Mucosa of rectum (tissue), 2 donors: ENCODE measurements around the gene HIVEP3.
"Not testable (repeated sequence)": the region's sequence is repeated elsewhere in the genome, so short reads cannot be mapped to it uniquely, and the experiment has no call there.

ENCODE experiments used
- H3K27ac ChIP-seq, 2 donors: one replicate each; pipeline ENCODE4 v1.7.0; 2013; ENCODE audit warnings: inconsistent platforms in 2 of 2, low read depth in 2 of 2, low read length in 2 of 2
- H3K27me3 ChIP-seq, 2 donors: one replicate each; pipeline ENCODE4 v1.7.0; 2013; ENCODE audit warnings: low read length in 2 of 2; ENCODE audit not compliant: control insufficient read depth in 2 of 2, insufficient read depth in 2 of 2
- H3K36me3 ChIP-seq, 2 donors: one replicate each; pipeline ENCODE4 v1.7.0; 2013; ENCODE audit warnings: low read length in 2 of 2; ENCODE audit not compliant: control insufficient read depth in 2 of 2, insufficient read depth in 2 of 2
- H3K4me1 ChIP-seq, 2 donors: one replicate each; pipeline ENCODE4 v1.7.0; 2013; ENCODE audit warnings: low read length in 2 of 2, mild to moderate bottlenecking in 1 of 2; ENCODE audit not compliant: control insufficient read depth in 2 of 2, insufficient read depth in 2 of 2
- H3K4me3 ChIP-seq, 2 donors: one replicate each; pipeline ENCODE4 v1.7.0; 2013; ENCODE audit warnings: low read length in 2 of 2
- H3K9ac ChIP-seq, 2 donors: one replicate each; pipeline ENCODE4 v1.7.0; 2013; ENCODE audit warnings: low read length in 2 of 2, low read depth in 1 of 2, mild to moderate bottlenecking in 1 of 2
- H3K9me3 ChIP-seq, 2 donors: one replicate each; pipeline ENCODE4 v1.7.0; 2013; ENCODE audit warnings: low read length in 2 of 2; ENCODE audit not compliant: control insufficient read depth in 2 of 2
- donor health status: healthy.
- donor health status: Normal muscosa, but diverticular disease.

The HIVEP3 gene

DNA sequence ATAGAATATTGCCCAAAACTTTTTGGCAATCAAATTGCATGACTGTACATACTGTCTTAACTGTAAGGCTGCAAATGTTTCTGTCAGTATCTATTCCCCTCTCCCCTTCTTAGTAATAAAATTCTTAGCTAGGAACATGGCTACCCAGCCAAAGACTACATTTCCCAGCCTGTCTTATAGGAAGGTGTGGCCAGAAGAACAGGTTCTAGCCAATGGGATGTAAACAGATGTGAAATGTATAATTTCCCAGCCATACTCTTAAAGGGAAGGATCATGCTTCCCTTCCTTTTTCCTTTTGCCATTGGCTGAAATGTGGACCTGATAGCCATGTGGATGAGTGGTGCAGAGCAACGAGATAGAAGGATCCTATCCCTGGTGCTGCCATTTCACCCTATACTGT lies 7.0 kb upstream of the HIVEP3 start:
- Histone ChIP-seq H3K4me3 (no peak overlapping the region), H3K36me3 (no peaks in the 10 kb centered on the region), H3K9ac (no peak overlapping the region), H3K27ac (no peak overlapping the region), H3K9me3 (no peaks in the 10 kb centered on the region), H3K4me1 (no peaks in the 10 kb centered on the region), H3K27me3 (no peaks in the 10 kb centered on the region)

- Histone ChIP-seq H3K27me3 (no peaks in the 10 kb centered on the region), H3K4me3 (no peak overlapping the region), H3K4me1 (no peaks in the 10 kb centered on the region), H3K36me3 (no peaks in the 10 kb centered on the region), H3K27ac (no peak overlapping the region), H3K9ac (no peak overlapping the region), H3K9me3 (no peaks in the 10 kb centered on the region)
These were observed 6.2 kb upstream of the HIVEP3 start for GRCh38 chr1:41924911-41925310.

- not testable (repeated sequence) for H3K36me3 ChIP-seq, H3K27ac ChIP-seq, H3K27me3 ChIP-seq, H3K4me3 ChIP-seq, H3K9me3 ChIP-seq, H3K9ac ChIP-seq
- H3K4me1 ChIP-seq, result peaks cover 8 to 11% of the 10 kb centered on the region in 2 donors
These were observed 2.5 kb upstream of the HIVEP3 start for GRCh38 chr1:41921271-41921670.

- Histone ChIP-seq H3K36me3 (no peaks in the 10 kb centered on the region), H3K4me3 (no peak overlapping the region), H3K27me3 (peaks cover 0 to 4% of the 10 kb centered on the region in 2 donors), H3K27ac (no peak overlapping the region), H3K9ac (no peak overlapping the region), H3K9me3 (no peaks in the 10 kb centered on the region), H3K4me1 (peaks cover 8 to 11% of the 10 kb centered on the region in 2 donors)
These were observed 1.9 kb upstream of the HIVEP3 start for GRCh38 chr1:41920658-41921057.

- Histone ChIP-seq H3K4me1 (peaks cover 8 to 11% of the 10 kb centered on the region in 2 donors), H3K9ac (peak overlapping the region in 1 of 2 donors; percentile 16)
These were observed 1.2 kb upstream of the HIVEP3 start for GRCh38 chr1:41919764-41920397.

GRCh38 chr1:41919131-41919530 lies 409 bp upstream of the HIVEP3 start:
- peak overlapping the region in 1 of 2 donors; percentile 75 for H3K4me3 ChIP-seq
- no peaks in the 10 kb centered on the region for H3K36me3 ChIP-seq
- no peak overlapping the region for H3K9ac ChIP-seq
- peaks cover 0 to 4% of the 10 kb centered on the region in 2 donors for H3K27me3 ChIP-seq
- H3K4me1 ChIP-seq, result peaks cover 8 to 11% of the 10 kb centered on the region in 2 donors
- no peak overlapping the region for H3K27ac ChIP-seq
- H3K9me3 ChIP-seq, result no peaks in the 10 kb centered on the region

More at GRCh38 chr1:41919764-41920397, 1.2 kb upstream of the HIVEP3 start:
- peak overlapping the region; percentile 10 to 62 for H3K4me3 ChIP-seq
- H3K27ac ChIP-seq, result peak overlapping the region in 1 of 2 donors; percentile 33
- peaks cover 0 to 4% of the 10 kb centered on the region in 2 donors for H3K27me3 ChIP-seq
- H3K9me3 ChIP-seq, result no peaks in the 10 kb centered on the region
- H3K36me3 ChIP-seq, result no peaks in the 10 kb centered on the region

DNA sequence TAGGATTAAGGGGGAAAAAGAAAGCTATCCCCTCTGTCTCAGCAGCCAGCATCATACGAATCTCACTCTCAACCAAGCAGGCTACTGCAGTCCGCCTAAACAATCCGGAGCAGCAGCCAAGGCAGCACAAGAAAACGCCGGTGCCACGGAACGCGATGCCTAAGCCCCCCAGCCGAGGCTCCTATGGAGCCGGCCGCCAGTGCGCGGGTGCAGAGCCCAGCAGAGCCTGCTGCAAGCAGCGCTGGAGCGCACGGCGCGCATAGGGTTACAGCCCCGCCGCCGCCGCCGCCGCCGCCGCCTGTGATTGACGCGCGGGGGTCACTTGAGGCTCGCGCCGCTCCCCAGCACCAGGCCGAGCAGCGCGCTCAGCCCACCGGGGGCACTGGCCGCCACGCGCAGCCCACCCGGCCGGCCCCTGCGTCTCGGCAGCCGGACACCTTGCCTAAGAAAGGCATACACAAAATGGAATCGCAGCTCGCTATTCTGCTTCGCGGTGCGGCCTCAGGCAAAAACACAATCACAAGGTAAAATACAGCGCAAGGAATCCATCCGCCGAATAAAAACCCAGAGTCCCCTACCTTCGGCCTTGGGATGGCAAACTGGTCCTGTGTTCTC lies 780 bp downstream of the HIVEP3 start:
- H3K27me3 ChIP-seq, result peaks cover 0 to 4% of the 10 kb centered on the region in 2 donors
- H3K4me3 ChIP-seq, result peak overlapping the region; percentile 54 to 75
- no peak overlapping the region for H3K27ac ChIP-seq
- peaks cover 8 to 11% of the 10 kb centered on the region in 2 donors for H3K4me1 ChIP-seq
- H3K9me3 ChIP-seq, result no peaks in the 10 kb centered on the region
- H3K9ac ChIP-seq, result peak overlapping the region; percentile 14 to 61
- H3K36me3 ChIP-seq, result no peaks in the 10 kb centered on the region

GRCh38 chr1:41917076-41917475 lies 1.6 kb downstream of the HIVEP3 start:
- H3K9ac ChIP-seq, result no peak overlapping the region
- peaks cover 0 to 4% of the 10 kb centered on the region in 2 donors for H3K27me3 ChIP-seq
- H3K9me3 ChIP-seq, result no peaks in the 10 kb centered on the region
- no peaks in the 10 kb centered on the region for H3K36me3 ChIP-seq
- peak overlapping the region in 1 of 2 donors; percentile 75 for H3K4me3 ChIP-seq
- peaks cover 8 to 11% of the 10 kb centered on the region in 2 donors for H3K4me1 ChIP-seq
- H3K27ac ChIP-seq, result no peak overlapping the region

- H3K4me1 ChIP-seq, result peaks cover 8 to 11% of the 10 kb centered on the region in 2 donors
- no peaks in the 10 kb centered on the region for H3K9me3 ChIP-seq
- no peaks in the 10 kb centered on the region for H3K36me3 ChIP-seq
- no peak overlapping the region for H3K4me3 ChIP-seq
- H3K27ac ChIP-seq, result no peak overlapping the region
- H3K27me3 ChIP-seq, result peaks cover 0 to 4% of the 10 kb centered on the region in 2 donors
- H3K9ac ChIP-seq, result no peak overlapping the region
These were observed 2.7 kb downstream of the HIVEP3 start for GRCh38 chr1:41915786-41916571.

DNA sequence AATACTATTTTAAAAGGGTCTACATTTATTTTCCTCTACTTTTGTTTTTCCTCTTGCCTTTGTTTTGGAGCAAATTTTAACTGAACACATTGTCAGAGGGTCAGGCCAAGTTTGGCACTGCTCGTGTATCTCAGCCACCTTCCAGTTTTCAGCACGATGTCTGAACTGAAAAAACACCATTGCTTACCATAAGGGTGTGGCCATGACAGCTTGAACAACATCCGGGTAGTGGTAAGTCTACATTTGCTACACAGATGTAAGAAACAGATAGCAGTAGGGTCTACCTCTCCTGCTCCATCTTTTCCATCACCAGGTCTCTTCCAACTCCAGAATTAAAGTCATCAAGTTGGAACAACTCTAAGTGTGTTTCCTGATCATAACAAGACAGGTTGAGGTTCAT lies 4.2 kb downstream of the HIVEP3 start:
- H3K27ac ChIP-seq, result no peak overlapping the region
- H3K4me1 ChIP-seq, result peaks cover 8 to 11% of the 10 kb centered on the region in 2 donors
- H3K9me3 ChIP-seq, result no peaks in the 10 kb centered on the region
- H3K9ac ChIP-seq, result no peak overlapping the region
- H3K36me3 ChIP-seq, result no peaks in the 10 kb centered on the region
- peaks cover 0 to 4% of the 10 kb centered on the region in 2 donors for H3K27me3 ChIP-seq
- no peak overlapping the region for H3K4me3 ChIP-seq
